GM23338 (cell line): ENCODE results near the gene FAM53A. TPM values are rescaled to one million over a fixed set of nuclear protein-coding genes. Genes with fewer than 3 reads are reported as not detected.

Source experiments
- ATAC-seq: fragments of 200-7000 bp; cut with Tn5 transposase; 3 replicates; pipeline ENCODE4 v1.9.1; 2020
- DNase-seq: peaks from one replicate; pipeline ENCODE4 v3.0.0-alpha.2; 2015; ENCODE audit warnings: low spot score
- H2AFZ ChIP-seq: fragments of 200-600 bp; sonication (generic); 2 replicates; pipeline ENCODE4 v1.8.0; 2016; ENCODE audit warnings: antibody characterized with exemption, mild to moderate bottlenecking, moderate library complexity
- H3F3A ChIP-seq: fragments of 200-600 bp; sonication (generic); replicated peaks from 2 replicates; pipeline ENCODE4 v1.8.0; 2017; ENCODE audit warnings: antibody characterized with exemption, mixed run types, low read depth
- H3K27ac ChIP-seq: fragments of 200-600 bp; sonication (generic); 2 replicates; pipeline ENCODE4 v1.6.1; 2016; ENCODE audit warnings: low read depth
- H3K27me3 ChIP-seq: fragments of 200-600 bp; sonication (generic); 2 replicates; pipeline ENCODE4 v1.8.0; 2016; ENCODE audit warnings: mild to moderate bottlenecking, mixed run types, moderate library complexity; ENCODE audit not compliant: insufficient read depth
- H3K36me3 ChIP-seq: fragments of 200-600 bp; sonication (generic); 2 replicates; pipeline ENCODE4 v1.8.0; 2016; ENCODE audit warnings: mild to moderate bottlenecking; ENCODE audit not compliant: insufficient read depth
- H3K4me1 ChIP-seq: fragments of 200-600 bp; sonication (generic); 2 replicates; pipeline ENCODE4 v1.8.0; 2016; ENCODE audit warnings: mild to moderate bottlenecking, moderate library complexity; ENCODE audit not compliant: insufficient read depth
- H3K4me2 ChIP-seq: fragments of 200-600 bp; sonication (generic); 2 replicates; pipeline ENCODE4 v1.7.1; 2017; ENCODE audit warnings: mixed run types
- H3K4me3 ChIP-seq: fragments of 200-600 bp; sonication (generic); 2 replicates; pipeline ENCODE4 v1.6.1; 2016; ENCODE audit warnings: mixed run types
- H3K79me2 ChIP-seq: fragments of 200-600 bp; sonication (generic); replicated peaks from 2 replicates; pipeline ENCODE4 v1.8.0; 2017; ENCODE audit warnings: mild to moderate bottlenecking; ENCODE audit not compliant: insufficient read depth
- H3K9me2 ChIP-seq: fragments of 200-600 bp; sonication (generic); 2 replicates; pipeline ENCODE4 v1.8.0; 2017; ENCODE audit not compliant: insufficient read depth
- H4K20me1 ChIP-seq: fragments of 200-600 bp; sonication (generic); replicated peaks from 2 replicates; pipeline ENCODE4 v1.8.0; 2017; ENCODE audit warnings: mild to moderate bottlenecking; ENCODE audit not compliant: insufficient read depth
- H3K27ac Mint-ChIP-seq: 2 replicates; pipeline ENCODE4 v1.8.0; 2020; ENCODE audit warnings: inconsistent platforms, mild to moderate bottlenecking, moderate library complexity, mixed read lengths
- H3K27me3 Mint-ChIP-seq: 3 replicates; pipeline ENCODE4 v1.8.0; 2022; ENCODE audit warnings: low read depth, mild to moderate bottlenecking, moderate library complexity, mixed read lengths, inconsistent platforms; ENCODE audit not compliant: insufficient read depth, poor library complexity
- H3K36me3 Mint-ChIP-seq: 3 replicates; pipeline ENCODE4 v1.8.0; 2021; ENCODE audit warnings: low read depth, mild to moderate bottlenecking, inconsistent platforms, moderate library complexity, mixed read lengths
- H3K4me1 Mint-ChIP-seq: 3 replicates; pipeline ENCODE4 v1.8.0; 2020; ENCODE audit warnings: mild to moderate bottlenecking, inconsistent platforms, mixed read lengths
- H3K4me3 Mint-ChIP-seq: 3 replicates; pipeline ENCODE4 v1.8.0; 2021; ENCODE audit warnings: moderate library complexity, mild to moderate bottlenecking, inconsistent platforms, mixed read lengths
- H3K9me3 Mint-ChIP-seq: 3 replicates; pipeline ENCODE4 v1.8.0; 2020; ENCODE audit warnings: moderate library complexity, mild to moderate bottlenecking, inconsistent platforms, mixed read lengths
- CREB1 ChIP-seq: fragments of 250-450 bp; sonication (Bioruptor Pico); IDR thresholded peaks from 2 replicates; pipeline ENCODE4 v1.5.0; 2020; ENCODE audit warnings: low read depth, mild to moderate bottlenecking, moderate library complexity
- EZH2 ChIP-seq: fragments of 200-600 bp; sonication (generic); IDR thresholded peaks from one replicate; pipeline ENCODE4 v1.8.0; 2017; ENCODE audit warnings: antibody characterized with exemption, mild to moderate bottlenecking, low read depth; ENCODE audit not compliant: unreplicated experiment
- EZH2phosphoT487 ChIP-seq: fragments of 200-600 bp; sonication (generic); IDR thresholded peaks from one replicate; pipeline ENCODE4 v1.8.1; 2018; ENCODE audit warnings: antibody characterized with exemption; ENCODE audit not compliant: unreplicated experiment
- JUNB ChIP-seq: IDR thresholded peaks from one replicate; pipeline ENCODE4 v1.6.1; 2016; ENCODE audit warnings: antibody characterized with exemption; ENCODE audit not compliant: unreplicated experiment
- NANOG ChIP-seq: IDR thresholded peaks from 2 replicates; pipeline ENCODE4 v1.6.1; 2016; ENCODE audit warnings: antibody characterized with exemption, borderline replicate concordance
- POLR2AphosphoS5 ChIP-seq: IDR thresholded peaks from 2 replicates; pipeline ENCODE4 v1.6.1; 2016; ENCODE audit warnings: antibody characterized with exemption, low read depth
- ZNF114 ChIP-seq: fragments of 250-450 bp; sonication (Bioruptor Pico); IDR thresholded peaks from 2 replicates; pipeline ENCODE4 v1.5.0; 2020; ENCODE audit warnings: mild to moderate bottlenecking, moderate library complexity
- ZNF331 ChIP-seq: fragments of 250-450 bp; sonication (Bioruptor Pico); IDR thresholded peaks from 2 replicates; pipeline ENCODE4 v1.5.0; 2020; ENCODE audit warnings: low read depth, mild to moderate bottlenecking, moderate library complexity
- polyA plus RNA-seq: library from polyadenylated mRNA; unstranded; fragments of >200 nt; fragmentation: Nextera tagmentation; extraction: Ambion mirVana; gene quantifications from 2 replicates; pipeline ENCODE4 v1.2.1, GENCODE V29; 2016
- total RNA-seq: library from RNA; depleted of rRNA; stranded (reverse); fragments of >200 nt; shearing (Covaris generic); gene quantifications from 2 replicates; pipeline ENCODE4 v1.2.3, GENCODE V29; 2014
- TF ChIP-seq, protein P1 (sequence below): IDR thresholded peaks from one replicate; pipeline ENCODE4 v1.6.1; 2018; ENCODE audit warnings: antibody characterized with exemption; ENCODE audit not compliant: unreplicated experiment
- TF ChIP-seq, protein P2 (sequence below): IDR thresholded peaks from 2 replicates; pipeline ENCODE4 v1.6.1; 2016; ENCODE audit warnings: antibody characterized with exemption
- TF ChIP-seq, protein P3 (sequence below), 2 experiments: fragments of 200-600 bp in 1 of 2; sonication (generic) in 1 of 2; conservative IDR thresholded peaks; 2 replicates each; pipeline versions ENCODE4 v1.5.1 to v1.6.1; 2016 to 2017; ENCODE audit warnings: antibody characterized with exemption in 2 of 2, low read depth in 2 of 2, mild to moderate bottlenecking in 2 of 2, moderate library complexity in 1 of 2

The FAM53A gene
- total and polyA plus RNA-seq, 2 experiments from 2014 or later = 1.1 to 3.1 TPM

GRCh38 chr4:1711571-1712215 is 27.6 kb upstream of the FAM53A start:
- H3K9me2 ChIP-seq = no peaks in the 10 kb centered on the region
- peaks cover 23% of the 10 kb centered on the region for H3K4me1 Mint-ChIP-seq
- H4K20me1 ChIP-seq = peaks cover 30% of the 10 kb centered on the region
- ATAC-seq (peak; percentile 11), DNase-seq (peak; percentile 55)
- peaks cover 34% of the 10 kb centered on the region for H3K36me3 Mint-ChIP-seq
- H3F3A ChIP-seq = peaks cover 14% of the 10 kb centered on the region
- H3K27ac ChIP-seq = 0 out of 2 replicates have a peak overlapping the region, but pooled peaks have one; percentile 81
- peak overlapping the region; percentile 86 for H2AFZ ChIP-seq
- H3K36me3 ChIP-seq = 0 out of 2 replicates have a peak, but pooled peaks cover 4% of the 10 kb centered on the region
- H3K4me3 Mint-ChIP-seq = peak overlapping the region; percentile 92
- H3K4me3 ChIP-seq = peak overlapping the region; percentile 89
- peaks cover 9% of the 10 kb centered on the region; the same call in 1 of the 2 replicates for H3K4me1 ChIP-seq
- H3K79me2 ChIP-seq = peaks cover 55% of the 10 kb centered on the region
- H3K27me3 ChIP-seq = no peaks in the 10 kb centered on the region
- no peak for TF ChIP-seq NANOG
- no peak for TF ChIP-seq ZNF331
- no peak for TF ChIP-seq EZH2
- TF ChIP-seq ZNF114 = no peak
- no peak for TF ChIP-seq POLR2AphosphoS5
- TF ChIP-seq, protein P1, sequence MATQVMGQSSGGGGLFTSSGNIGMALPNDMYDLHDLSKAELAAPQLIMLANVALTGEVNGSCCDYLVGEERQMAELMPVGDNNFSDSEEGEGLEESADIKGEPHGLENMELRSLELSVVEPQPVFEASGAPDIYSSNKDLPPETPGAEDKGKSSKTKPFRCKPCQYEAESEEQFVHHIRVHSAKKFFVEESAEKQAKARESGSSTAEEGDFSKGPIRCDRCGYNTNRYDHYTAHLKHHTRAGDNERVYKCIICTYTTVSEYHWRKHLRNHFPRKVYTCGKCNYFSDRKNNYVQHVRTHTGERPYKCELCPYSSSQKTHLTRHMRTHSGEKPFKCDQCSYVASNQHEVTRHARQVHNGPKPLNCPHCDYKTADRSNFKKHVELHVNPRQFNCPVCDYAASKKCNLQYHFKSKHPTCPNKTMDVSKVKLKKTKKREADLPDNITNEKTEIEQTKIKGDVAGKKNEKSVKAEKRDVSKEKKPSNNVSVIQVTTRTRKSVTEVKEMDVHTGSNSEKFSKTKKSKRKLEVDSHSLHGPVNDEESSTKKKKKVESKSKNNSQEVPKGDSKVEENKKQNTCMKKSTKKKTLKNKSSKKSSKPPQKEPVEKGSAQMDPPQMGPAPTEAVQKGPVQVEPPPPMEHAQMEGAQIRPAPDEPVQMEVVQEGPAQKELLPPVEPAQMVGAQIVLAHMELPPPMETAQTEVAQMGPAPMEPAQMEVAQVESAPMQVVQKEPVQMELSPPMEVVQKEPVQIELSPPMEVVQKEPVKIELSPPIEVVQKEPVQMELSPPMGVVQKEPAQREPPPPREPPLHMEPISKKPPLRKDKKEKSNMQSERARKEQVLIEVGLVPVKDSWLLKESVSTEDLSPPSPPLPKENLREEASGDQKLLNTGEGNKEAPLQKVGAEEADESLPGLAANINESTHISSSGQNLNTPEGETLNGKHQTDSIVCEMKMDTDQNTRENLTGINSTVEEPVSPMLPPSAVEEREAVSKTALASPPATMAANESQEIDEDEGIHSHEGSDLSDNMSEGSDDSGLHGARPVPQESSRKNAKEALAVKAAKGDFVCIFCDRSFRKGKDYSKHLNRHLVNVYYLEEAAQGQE = no peak
- TF ChIP-seq, protein P2, sequence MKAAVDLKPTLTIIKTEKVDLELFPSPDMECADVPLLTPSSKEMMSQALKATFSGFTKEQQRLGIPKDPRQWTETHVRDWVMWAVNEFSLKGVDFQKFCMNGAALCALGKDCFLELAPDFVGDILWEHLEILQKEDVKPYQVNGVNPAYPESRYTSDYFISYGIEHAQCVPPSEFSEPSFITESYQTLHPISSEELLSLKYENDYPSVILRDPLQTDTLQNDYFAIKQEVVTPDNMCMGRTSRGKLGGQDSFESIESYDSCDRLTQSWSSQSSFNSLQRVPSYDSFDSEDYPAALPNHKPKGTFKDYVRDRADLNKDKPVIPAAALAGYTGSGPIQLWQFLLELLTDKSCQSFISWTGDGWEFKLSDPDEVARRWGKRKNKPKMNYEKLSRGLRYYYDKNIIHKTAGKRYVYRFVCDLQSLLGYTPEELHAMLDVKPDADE = no peak
- peak overlapping the region; percentile 98 for H3K4me2 ChIP-seq
- H3K9me3 Mint-ChIP-seq = no peaks in the 10 kb centered on the region
- peaks cover 18% of the 10 kb centered on the region for H3K27me3 Mint-ChIP-seq
- peak overlapping the region; percentile 86; the same call in 1 of the 2 replicates for H3K27ac Mint-ChIP-seq

DNA sequence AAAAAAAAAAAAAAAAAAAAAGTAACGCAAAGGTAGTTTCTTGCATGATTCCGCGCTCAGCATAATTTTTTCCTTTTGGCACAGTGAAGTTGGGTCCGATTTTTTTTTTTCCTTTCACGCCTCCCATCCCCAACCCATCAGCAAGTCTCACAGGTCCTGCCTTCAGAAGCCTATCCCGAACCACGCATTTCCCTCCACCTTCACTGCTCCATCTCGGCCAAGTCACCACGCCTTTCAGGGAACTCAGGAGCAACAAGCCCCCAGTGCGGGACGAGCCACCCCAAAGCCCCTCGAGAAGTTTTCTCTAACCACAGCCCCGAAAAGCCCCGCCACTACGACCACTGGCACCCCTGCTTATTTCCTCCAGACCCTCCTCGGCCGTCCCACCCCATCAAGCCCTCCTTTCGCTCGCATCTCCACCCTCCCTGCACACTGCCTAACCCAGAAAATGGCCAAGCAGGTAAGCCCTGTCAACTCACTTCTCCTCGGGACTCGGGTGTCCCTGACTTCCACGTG is 27.0 kb upstream of the FAM53A start:
- no peak; the same call in 2 of the 3 replicates for ATAC-seq
- TF ChIP-seq ZNF331 = no peak
- TF ChIP-seq CREB1 (CRISPR knock-in tag) = no peak
- TF ChIP-seq NANOG = no peak
- TF ChIP-seq, protein P3, sequence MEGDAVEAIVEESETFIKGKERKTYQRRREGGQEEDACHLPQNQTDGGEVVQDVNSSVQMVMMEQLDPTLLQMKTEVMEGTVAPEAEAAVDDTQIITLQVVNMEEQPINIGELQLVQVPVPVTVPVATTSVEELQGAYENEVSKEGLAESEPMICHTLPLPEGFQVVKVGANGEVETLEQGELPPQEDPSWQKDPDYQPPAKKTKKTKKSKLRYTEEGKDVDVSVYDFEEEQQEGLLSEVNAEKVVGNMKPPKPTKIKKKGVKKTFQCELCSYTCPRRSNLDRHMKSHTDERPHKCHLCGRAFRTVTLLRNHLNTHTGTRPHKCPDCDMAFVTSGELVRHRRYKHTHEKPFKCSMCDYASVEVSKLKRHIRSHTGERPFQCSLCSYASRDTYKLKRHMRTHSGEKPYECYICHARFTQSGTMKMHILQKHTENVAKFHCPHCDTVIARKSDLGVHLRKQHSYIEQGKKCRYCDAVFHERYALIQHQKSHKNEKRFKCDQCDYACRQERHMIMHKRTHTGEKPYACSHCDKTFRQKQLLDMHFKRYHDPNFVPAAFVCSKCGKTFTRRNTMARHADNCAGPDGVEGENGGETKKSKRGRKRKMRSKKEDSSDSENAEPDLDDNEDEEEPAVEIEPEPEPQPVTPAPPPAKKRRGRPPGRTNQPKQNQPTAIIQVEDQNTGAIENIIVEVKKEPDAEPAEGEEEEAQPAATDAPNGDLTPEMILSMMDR (conservative IDR thresholded peaks at IDR 0.05; ENCODE audit: low read depth in 2 of 2) = no peak
- TF ChIP-seq EZH2phosphoT487 = no peak
- no peak for TF ChIP-seq ZNF114
- TF ChIP-seq, protein P1 = no peak
- TF ChIP-seq POLR2AphosphoS5 = no peak
- TF ChIP-seq, protein P2 = no peak
- TF ChIP-seq JUNB = no peak

More for the DNA sequence above, 27.0 kb upstream of the FAM53A start:
- Histone ChIP-seq H3K4me2 (peak overlapping the region; percentile 98), H3K79me2 (peaks cover 61% of the 10 kb centered on the region), H3K36me3 (0 out of 2 replicates have a peak, but pooled peaks cover 4% of the 10 kb centered on the region), H3K27ac (no peak overlapping the region), H3F3A (peaks cover 14% of the 10 kb centered on the region), H2AFZ (peak overlapping the region; percentile 86), H3K9me2 (no peaks in the 10 kb centered on the region), H3K27me3 (no peaks in the 10 kb centered on the region), H4K20me1 (peaks cover 30% of the 10 kb centered on the region), H3K4me1 (peaks cover 9% of the 10 kb centered on the region; the same call in 1 of the 2 replicates), H3K4me3 (peak overlapping the region; percentile 89)
- Mint-ChIP-seq H3K27me3 (peaks cover 18% of the 10 kb centered on the region), H3K9me3 (no peaks in the 10 kb centered on the region), H3K4me3 (peak overlapping the region; percentile 92), H3K4me1 (peaks cover 23% of the 10 kb centered on the region), H3K27ac (peak overlapping the region; percentile 86; the same call in 1 of the 2 replicates), H3K36me3 (peaks cover 38% of the 10 kb centered on the region)
- peak; percentile 18 for DNase-seq
